ENCODE results near the gene KRT72.
A peak's percentile ranks its signal among the peaks of the same experiment; 100 is the strongest.

The KRT72 gene

DNA sequence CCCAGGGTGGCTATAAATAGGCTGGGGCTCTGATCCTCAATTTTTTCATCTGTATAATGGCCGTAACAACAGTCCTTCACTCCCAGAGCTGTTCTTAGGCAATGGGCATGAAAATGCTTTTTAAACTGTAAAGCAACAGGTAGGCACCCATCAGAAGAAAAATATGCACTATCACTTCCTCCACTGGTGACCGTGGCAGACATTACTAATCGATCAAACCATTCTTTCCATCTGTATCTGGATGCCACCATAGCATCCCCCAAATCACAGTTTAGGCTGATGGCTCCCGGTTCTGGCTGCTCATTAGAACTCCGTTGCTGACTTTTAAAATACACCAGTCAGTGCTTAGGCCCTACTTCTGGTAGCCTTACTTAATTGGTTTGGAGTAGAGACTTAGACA, 59.6 kb downstream of the KRT72 start:
- DNase-seq (ENCODE audit: low read depth) = no peak

DNA sequence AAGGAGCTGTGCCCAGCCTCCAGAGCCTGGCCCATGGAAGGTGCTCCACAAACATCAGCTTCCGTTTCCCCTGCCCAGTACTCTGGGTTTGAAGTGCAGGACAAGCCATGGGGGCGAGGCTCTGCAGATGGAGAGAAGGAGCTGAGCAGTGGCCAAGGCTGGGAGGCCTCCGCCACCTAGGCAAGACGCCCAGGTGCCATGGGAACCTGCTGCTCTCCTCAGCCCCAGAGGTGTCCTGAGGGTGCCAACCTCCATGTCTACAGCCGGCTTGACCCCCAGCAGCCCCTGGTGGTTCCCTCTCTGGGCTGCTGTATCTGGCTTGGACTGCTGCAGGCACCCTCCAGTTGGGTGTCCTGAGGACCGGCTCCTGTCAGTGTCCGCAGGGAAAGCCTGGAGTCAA, 60.7 kb downstream of the KRT72 start:
- no peak for DNase-seq (ENCODE audit: low read depth)

DNA sequence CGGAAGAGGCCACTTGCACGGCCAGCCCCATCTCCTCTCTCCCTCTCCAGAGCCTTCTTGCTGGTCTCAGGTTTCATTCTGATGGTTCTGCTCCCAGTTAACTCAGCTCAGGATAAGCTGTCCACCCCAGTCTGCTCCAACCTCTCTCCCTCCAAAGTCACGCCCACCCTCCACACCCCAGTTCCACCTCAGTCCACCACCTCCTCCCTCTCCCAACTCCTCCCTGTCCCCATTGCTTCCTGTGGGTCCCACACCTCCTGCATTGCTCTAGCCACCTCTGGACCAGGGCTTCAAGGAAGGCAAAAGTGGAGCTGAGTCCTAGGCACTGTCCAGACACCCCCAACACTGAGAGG, 61.5 kb downstream of the KRT72 start:
- no peak for DNase-seq (ENCODE audit: low read depth)

DNA sequence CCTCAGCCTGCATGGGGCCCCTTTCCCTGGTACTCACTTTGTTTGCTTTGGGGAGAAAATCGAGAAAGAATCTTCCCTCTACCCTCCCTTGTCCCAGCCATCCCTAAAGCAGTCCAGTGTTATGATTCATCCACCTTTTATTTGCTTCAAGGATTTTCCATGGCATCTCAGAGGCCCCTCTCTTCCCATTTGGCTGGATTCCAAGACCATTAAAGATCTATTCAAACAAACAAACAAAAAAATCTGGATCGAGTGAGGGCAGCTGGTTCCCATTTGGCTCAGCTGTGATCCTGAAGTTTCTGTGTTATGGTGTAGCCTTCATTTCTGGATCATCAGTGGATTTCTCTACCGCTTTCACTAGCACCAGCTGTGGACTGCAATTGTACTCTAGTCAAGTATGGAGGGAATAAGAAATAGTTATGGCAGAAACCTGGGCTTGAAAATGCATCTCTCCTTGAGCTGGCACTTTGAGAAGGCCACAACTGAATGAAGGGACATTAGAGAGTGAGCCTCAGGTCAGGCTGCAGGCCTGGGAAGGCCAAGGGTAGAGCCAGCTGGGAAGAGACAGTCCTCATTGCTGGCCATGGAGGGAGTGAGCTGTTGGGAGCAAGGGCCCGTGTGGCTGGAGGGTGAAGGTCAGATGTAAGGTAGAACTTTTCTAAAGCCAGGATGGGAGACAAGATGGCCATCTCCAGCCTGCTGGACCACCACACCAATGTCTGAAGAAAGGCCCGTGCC, 62.0 kb downstream of the KRT72 start:
- DNase-seq (ENCODE audit: low read depth) = peak; percentile 58

- DNase-seq (ENCODE audit: low read depth) = no peak
Observed at GRCh38 chr12:52537101-52537500, 64.2 kb downstream of the KRT72 start.
